ENCODE results near the gene ENSA.
"Not testable (repeated sequence)": the region's sequence is repeated elsewhere in the genome, so short reads cannot be mapped to it uniquely, and the experiment has no call there.

Gene ENSA

GRCh38 chr1:150629115-150629928, at the start of gene ENSA:
Gene ENSA, minus strand, starts transcription at chr1:150629612. Its CDS starts 142 bp downstream, at chr1:150629470.
- DNase-seq (ENCODE audit: low read depth, low spot score): peak; percentile 100

GRCh38 chr1:150678988-150679387, 49.6 kb upstream of the ENSA start:
- no peak for DNase-seq (ENCODE audit: low read depth, low spot score)

GRCh38 chr1:150674881-150675280, 45.5 kb upstream of the ENSA start:
- DNase-seq (ENCODE audit: low read depth, low spot score): no peak

GRCh38 chr1:150663321-150663720, 33.9 kb upstream of the ENSA start:
- DNase-seq (ENCODE audit: low read depth, low spot score): no peak

- DNase-seq (ENCODE audit: low read depth, low spot score): no peak
These were observed 33.4 kb upstream of the ENSA start for GRCh38 chr1:150662811-150663210.

GRCh38 chr1:150661156-150661555, 31.7 kb upstream of the ENSA start:
- DNase-seq (ENCODE audit: low read depth, low spot score): no peak

GRCh38 chr1:150660584-150660983, 31.2 kb upstream of the ENSA start:
- DNase-seq (ENCODE audit: low read depth, low spot score): no peak

GRCh38 chr1:150657064-150657463, 27.7 kb upstream of the ENSA start:
- not testable (repeated sequence) for DNase-seq (ENCODE audit: low read depth, low spot score)

- DNase-seq (ENCODE audit: low read depth, low spot score): not testable (repeated sequence)
These were observed 25.2 kb upstream of the ENSA start for GRCh38 chr1:150654635-150655034.

GRCh38 chr1:150650193-150650592, 20.8 kb upstream of the ENSA start:
- DNase-seq (ENCODE audit: low read depth, low spot score): no peak

- no peak for DNase-seq (ENCODE audit: low read depth, low spot score)
These were observed 20.1 kb upstream of the ENSA start for GRCh38 chr1:150649441-150650075.

GRCh38 chr1:150642296-150642695, 12.9 kb upstream of the ENSA start:
- DNase-seq (ENCODE audit: low read depth, low spot score): no peak

- not testable (repeated sequence) for DNase-seq (ENCODE audit: low read depth, low spot score)
These were observed 11.9 kb upstream of the ENSA start for GRCh38 chr1:150641126-150641815.

GRCh38 chr1:150638430-150638829, 9.0 kb upstream of the ENSA start:
- not testable (repeated sequence) for DNase-seq (ENCODE audit: low read depth, low spot score)

GRCh38 chr1:150634839-150635622, 5.6 kb upstream of the ENSA start:
- DNase-seq (ENCODE audit: low read depth, low spot score): not testable (repeated sequence)

- DNase-seq (ENCODE audit: low read depth, low spot score): no peak
These were observed 672 bp downstream of the ENSA start for GRCh38 chr1:150628766-150629114.

GRCh38 chr1:150627826-150628410, 1.5 kb downstream of the ENSA start:
- no peak for DNase-seq (ENCODE audit: low read depth, low spot score)

- no peak for DNase-seq (ENCODE audit: low read depth, low spot score)
These were observed 3.3 kb downstream of the ENSA start for GRCh38 chr1:150626150-150626549.

GRCh38 chr1:150624546-150624945, 4.9 kb downstream of the ENSA start:
- DNase-seq (ENCODE audit: low read depth, low spot score): not testable (repeated sequence)

GRCh38 chr1:150624134-150624533, 5.3 kb downstream of the ENSA start:
- not testable (repeated sequence) for DNase-seq (ENCODE audit: low read depth, low spot score)

GRCh38 chr1:150622303-150622975, 7.0 kb downstream of the ENSA start:
- no peak for DNase-seq (ENCODE audit: low read depth, low spot score)

Data from iPS DF 19.7 (cell line).